Thyroid gland (tissue), 4 donors: Measurements from ENCODE around the gene TIAM2. TPM values are rescaled to one million over a fixed set of nuclear protein-coding genes. Genes with fewer than 3 reads are reported as not detected.

Experiments used
- DNase-seq, 2 donors: peaks; one replicate each; pipeline ENCODE4 v3.0.0-alpha.2; 2019
- H3K27ac ChIP-seq, 3 donors: fragments of 200-600 bp; sonication (generic); 1 replicate in 2 of 3; 2 replicates in 1 of 3; pipeline ENCODE4 v1.5.1; 2016 to 2019; ENCODE audit warnings: mild to moderate bottlenecking in 1 of 3, moderate library complexity in 1 of 3
- H3K27me3 ChIP-seq: fragments of 200-600 bp; sonication (generic); one replicate; pipeline ENCODE4 v1.5.1; 2019
- H3K36me3 ChIP-seq, 2 donors: fragments of 200-600 bp; sonication (generic); one replicate each; pipeline ENCODE4 v1.5.1; 2016 to 2019
- H3K4me1 ChIP-seq, 2 donors: fragments of 200-600 bp; sonication (generic); one replicate each; pipeline ENCODE4 v1.5.1; 2017 to 2019
- H3K4me3 ChIP-seq, 3 donors: fragments of 200-600 bp; sonication (generic); replicated peaks in 1 of 3; 1 replicate in 2 of 3; 2 replicates in 1 of 3; pipeline ENCODE4 v1.5.1; 2016; ENCODE audit warnings: mild to moderate bottlenecking in 1 of 3
- H3K9me3 ChIP-seq: fragments of 200-600 bp; sonication (generic); one replicate; pipeline ENCODE4 v1.5.1; 2017
- POLR2A ChIP-seq, 2 donors: fragments of 450-650 bp; IDR thresholded peaks; one replicate each; pipeline ENCODE4 v1.6.1; 2017; ENCODE audit warnings: antibody characterized with exemption in 2 of 2, mild to moderate bottlenecking in 2 of 2, moderate library complexity in 1 of 2
- WGBS, 2 donors: methylation state at CpG; one replicate each; pipeline ENCODE4 v1.1.5; 2017; 5-methylcytosine and 5-hydroxymethylcytosine counted together
- intact Hi-C: fragments of 100-400 bp; cut with DNase I; formaldehyde crosslinking; loops from one replicate; pipeline ENCODE4 v1.15.1; 2023
- total RNA-seq, 4 donors: library from RNA; depleted of rRNA; stranded (reverse); fragments of >200 nt; gene quantifications; one replicate each; pipeline ENCODE4 v1.2.3, GENCODE V29; 2016
- TF ChIP-seq, protein P1 (sequence below), 6 experiments: fragments of 200-600 bp in 3 of 6; fragments of 450-650 bp in 3 of 6; sonication (generic) in 3 of 6; IDR thresholded peaks; one replicate each; pipeline ENCODE4 v1.5.1; 2016 to 2019; ENCODE audit warnings: antibody characterized with exemption in 6 of 6, mild to moderate bottlenecking in 2 of 6, inconsistent platforms in 1 of 6, moderate library complexity in 1 of 6

The TIAM2 gene
- total RNA-seq, 4 donors from 2014 or later, result 11.1 to 26.1 (median 18.5) TPM

DNA sequence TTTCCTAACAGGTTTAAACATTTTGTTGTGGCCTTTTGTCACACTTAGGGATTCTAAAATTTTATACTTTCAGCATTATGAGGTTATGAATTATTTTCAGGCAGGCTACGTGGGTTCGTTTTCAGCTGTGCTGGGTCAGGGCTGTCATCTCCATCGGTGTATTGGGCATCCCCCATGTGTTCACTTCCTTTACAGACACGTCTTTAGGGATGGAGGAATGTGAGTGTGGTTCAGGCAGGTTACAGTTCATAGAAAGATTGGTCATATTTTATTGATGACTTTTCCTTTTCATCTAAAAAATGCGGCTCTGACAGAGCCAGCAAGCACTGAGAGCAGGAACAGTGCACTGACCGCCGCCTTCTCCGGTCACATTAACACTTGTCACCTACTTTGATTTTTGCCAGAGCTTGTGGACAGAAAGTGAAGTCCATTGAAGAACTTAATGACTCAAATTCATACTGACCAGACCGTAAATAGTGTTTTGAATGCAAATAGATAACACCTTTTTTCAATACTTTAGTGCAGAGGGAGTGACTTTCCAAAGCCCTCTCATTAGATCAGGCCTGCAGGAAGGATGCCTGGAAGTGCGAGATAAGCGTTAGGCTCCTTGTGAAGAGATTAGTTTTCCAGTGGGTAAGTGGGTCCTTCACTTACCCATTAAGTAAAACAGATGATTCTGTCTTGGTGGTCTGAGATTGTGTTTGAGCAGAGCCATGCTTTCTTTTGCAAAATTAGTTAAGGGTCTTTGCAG is 113.1 kb downstream of the TIAM2 start:
- H3K9me3 ChIP-seq, result no peaks in the 10 kb centered on the region
- no peak overlapping the region for H3K27ac ChIP-seq
- WGBS, 2 donors, result 91% methylated on average over 11 of the region's 11 CpGs
- H3K36me3 ChIP-seq, result no peaks in the 10 kb centered on the region
- TF ChIP-seq, protein P1, sequence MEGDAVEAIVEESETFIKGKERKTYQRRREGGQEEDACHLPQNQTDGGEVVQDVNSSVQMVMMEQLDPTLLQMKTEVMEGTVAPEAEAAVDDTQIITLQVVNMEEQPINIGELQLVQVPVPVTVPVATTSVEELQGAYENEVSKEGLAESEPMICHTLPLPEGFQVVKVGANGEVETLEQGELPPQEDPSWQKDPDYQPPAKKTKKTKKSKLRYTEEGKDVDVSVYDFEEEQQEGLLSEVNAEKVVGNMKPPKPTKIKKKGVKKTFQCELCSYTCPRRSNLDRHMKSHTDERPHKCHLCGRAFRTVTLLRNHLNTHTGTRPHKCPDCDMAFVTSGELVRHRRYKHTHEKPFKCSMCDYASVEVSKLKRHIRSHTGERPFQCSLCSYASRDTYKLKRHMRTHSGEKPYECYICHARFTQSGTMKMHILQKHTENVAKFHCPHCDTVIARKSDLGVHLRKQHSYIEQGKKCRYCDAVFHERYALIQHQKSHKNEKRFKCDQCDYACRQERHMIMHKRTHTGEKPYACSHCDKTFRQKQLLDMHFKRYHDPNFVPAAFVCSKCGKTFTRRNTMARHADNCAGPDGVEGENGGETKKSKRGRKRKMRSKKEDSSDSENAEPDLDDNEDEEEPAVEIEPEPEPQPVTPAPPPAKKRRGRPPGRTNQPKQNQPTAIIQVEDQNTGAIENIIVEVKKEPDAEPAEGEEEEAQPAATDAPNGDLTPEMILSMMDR (IDR thresholded peaks at IDR 0.05), result no peak
- intact Hi-C loops, result no loop called here
- peaks cover 0 to 6% of the 10 kb centered on the region in 2 donors for H3K4me1 ChIP-seq
- no peaks in the 10 kb centered on the region for H3K27me3 ChIP-seq
- H3K4me3 ChIP-seq, result no peak overlapping the region
- no peak for DNase-seq

DNA sequence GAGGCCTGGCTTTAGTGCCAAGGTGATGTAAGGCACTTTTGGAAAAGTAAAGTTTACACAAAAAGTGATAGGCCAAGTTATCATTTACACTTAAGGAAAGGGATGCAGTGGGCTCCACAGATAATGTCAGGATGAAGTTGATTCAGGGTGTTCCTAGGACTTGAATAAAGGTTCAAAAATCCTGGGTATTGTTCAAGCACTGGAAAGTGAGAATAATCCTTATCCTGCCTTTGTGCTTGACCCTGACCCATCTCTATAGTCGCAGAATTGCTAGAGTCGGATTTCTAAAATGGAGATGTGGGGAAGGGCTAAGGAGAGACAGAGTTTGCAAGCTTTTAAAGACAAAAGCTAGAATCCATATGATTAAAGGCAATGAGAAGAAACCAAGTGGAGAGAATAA is 115.6 kb downstream of the TIAM2 start:
- no peaks in the 10 kb centered on the region for H3K4me1 ChIP-seq
- no peak overlapping the region for H3K27ac ChIP-seq
- no peak for DNase-seq
- no peaks in the 10 kb centered on the region for H3K27me3 ChIP-seq
- no peaks in the 10 kb centered on the region for H3K9me3 ChIP-seq
- intact Hi-C loops, result no loop called here
- WGBS, 2 donors, result 86 to 93% methylated on average over 2 of the region's 2 CpGs
- TF ChIP-seq POLR2A (IDR thresholded peaks at IDR 0.05), result no peak
- TF ChIP-seq, protein P1 (IDR thresholded peaks at IDR 0.05), result no peak
- H3K36me3 ChIP-seq, result no peaks in the 10 kb centered on the region
- H3K4me3 ChIP-seq, result no peak overlapping the region

DNA sequence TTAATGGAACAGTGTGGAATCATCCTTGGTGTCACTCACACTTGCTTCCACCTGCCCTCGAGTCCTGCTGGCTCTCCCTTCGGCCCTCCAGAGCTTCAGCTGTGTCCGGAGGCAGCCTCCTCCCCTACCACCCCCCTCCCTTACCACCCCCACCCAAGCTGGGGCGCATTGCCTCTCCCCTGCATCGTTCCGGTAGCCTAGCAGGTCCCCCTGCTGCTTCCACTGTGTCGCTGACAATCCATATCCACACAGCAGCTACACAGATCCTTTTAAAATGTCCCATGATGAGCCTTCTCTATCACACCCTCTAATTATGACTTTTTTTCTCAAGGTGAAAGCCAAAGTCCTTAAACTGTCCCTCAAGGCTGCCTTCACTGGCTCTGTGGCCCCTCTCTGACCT is 117.6 kb downstream of the TIAM2 start:
- no peak for DNase-seq
- Histone ChIP-seq H3K4me1 (no peaks in the 10 kb centered on the region), H3K9me3 (no peaks in the 10 kb centered on the region), H3K36me3 (no peaks in the 10 kb centered on the region), H3K27me3 (no peaks in the 10 kb centered on the region), H3K27ac (no peak overlapping the region), H3K4me3 (no peak overlapping the region)
- TF ChIP-seq, protein P1 (IDR thresholded peaks at IDR 0.05), result no peak
- TF ChIP-seq POLR2A (IDR thresholded peaks at IDR 0.05), result no peak
- 76 to 86% methylated on average over 7 of the region's 7 CpGs for WGBS, 2 donors
- intact Hi-C loops, result no loop called here

DNA sequence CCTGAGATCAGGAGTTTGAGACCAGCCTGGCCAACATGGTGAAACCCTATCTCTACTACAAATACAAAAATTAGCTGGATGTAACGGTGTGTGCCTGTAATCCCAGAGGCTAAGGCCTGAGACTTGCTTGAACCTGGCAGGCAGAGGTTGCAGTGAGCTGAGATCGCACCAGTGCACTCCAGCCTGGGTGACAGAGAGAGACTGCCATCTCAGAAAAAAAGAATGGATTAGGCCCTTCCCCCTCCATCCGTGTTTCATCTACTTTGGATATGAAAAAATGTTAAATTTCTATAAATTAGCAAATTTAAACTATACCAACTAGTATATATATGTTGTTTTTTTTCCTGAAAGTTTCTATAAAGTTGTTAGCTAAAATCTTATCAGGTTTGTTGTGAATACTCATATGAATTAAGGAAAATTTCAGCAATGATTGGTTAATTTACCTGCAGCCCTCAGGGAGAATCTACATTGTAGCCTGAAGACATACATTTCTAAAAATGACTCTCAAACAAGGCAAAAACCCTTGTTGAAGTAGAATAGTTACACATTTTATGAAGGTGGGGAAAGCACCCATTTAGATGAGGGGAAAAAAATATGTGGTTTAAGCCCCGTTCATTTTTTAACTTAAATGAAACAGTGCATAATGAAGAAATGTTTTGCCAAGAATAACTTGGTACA is 120.9 kb downstream of the TIAM2 start:
- Histone ChIP-seq H3K36me3 (no peaks in the 10 kb centered on the region), H3K4me1 (no peaks in the 10 kb centered on the region), H3K9me3 (no peaks in the 10 kb centered on the region), H3K27me3 (no peaks in the 10 kb centered on the region), H3K4me3 (no peak overlapping the region), H3K27ac (no peak overlapping the region)
- TF ChIP-seq, protein P1 (IDR thresholded peaks at IDR 0.05), result no peak
- TF ChIP-seq POLR2A (IDR thresholded peaks at IDR 0.05), result no peak
- 69 to 72% methylated on average over 4 of the region's 4 CpGs for WGBS, 2 donors
- no peak for DNase-seq
- intact Hi-C loops, result no loop called here

DNA sequence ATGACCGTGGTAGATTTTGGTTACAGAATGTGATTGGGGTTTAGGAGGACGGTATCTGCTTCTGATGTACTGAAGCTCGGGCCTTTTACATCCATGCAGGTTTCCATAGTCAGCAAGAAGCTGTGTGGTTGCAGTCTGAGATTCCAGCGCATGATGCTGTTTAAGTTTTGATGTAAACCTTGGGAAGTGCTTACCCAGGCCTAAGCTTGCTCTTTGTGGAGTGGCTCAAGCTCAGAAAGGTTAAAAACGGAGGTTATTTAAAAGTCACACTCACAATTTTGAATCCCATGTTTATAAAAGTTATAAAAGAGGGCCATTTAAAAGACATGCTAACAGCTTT is 121.4 kb downstream of the TIAM2 start:
- Histone ChIP-seq H3K9me3 (no peaks in the 10 kb centered on the region), H3K27ac (no peak overlapping the region), H3K4me3 (no peak overlapping the region), H3K27me3 (no peaks in the 10 kb centered on the region), H3K4me1 (no peaks in the 10 kb centered on the region), H3K36me3 (no peaks in the 10 kb centered on the region)
- intact Hi-C loops, result no loop called here
- DNase-seq, result no peak
- 95 to 96% methylated on average over 5 of the region's 5 CpGs for WGBS, 2 donors
- no peak for TF ChIP-seq POLR2A (IDR thresholded peaks at IDR 0.05)
